Colon (tissue), 2 donors: ENCODE results near the gene RIOK2.
"Not testable (repeated sequence)": the region's sequence is repeated elsewhere in the genome, so short reads cannot be mapped to it uniquely, and the experiment has no call there.

Experiments used
- FAIRE-seq: peaks from 2 replicates; lab custom pipeline; 2012; peaks lifted over from hg19 to GRCh38; lab: Jason Lieb, UNC
- donor health status: control.
- donor health status: control.

The RIOK2 gene

GRCh38 chr5:97167435-97167834 is 15.6 kb downstream of the RIOK2 start:
- FAIRE-seq: no peak

- FAIRE-seq: peak; percentile 51
Observed at GRCh38 chr5:97165726-97166125, 17.3 kb downstream of the RIOK2 start.

GRCh38 chr5:97164846-97165245 is 18.2 kb downstream of the RIOK2 start:
- no peak for FAIRE-seq

GRCh38 chr5:97163790-97164285 is 19.2 kb downstream of the RIOK2 start:
- FAIRE-seq: no peak

- peak; percentile 79 for FAIRE-seq
Observed at GRCh38 chr5:97163360-97163764, 19.7 kb downstream of the RIOK2 start.

GRCh38 chr5:97162045-97162444 is 21.0 kb downstream of the RIOK2 start:
- FAIRE-seq: no peak

GRCh38 chr5:97157689-97158088 is 25.4 kb downstream of the RIOK2 start:
- FAIRE-seq: no peak

GRCh38 chr5:97151370-97151769 is 31.7 kb downstream of the RIOK2 start:
- no peak for FAIRE-seq

GRCh38 chr5:97150401-97150800 is 32.6 kb downstream of the RIOK2 start:
- no peak for FAIRE-seq

GRCh38 chr5:97149709-97150108 is 33.3 kb downstream of the RIOK2 start:
- no peak for FAIRE-seq

GRCh38 chr5:97148288-97148687 is 34.8 kb downstream of the RIOK2 start:
- FAIRE-seq: no peak

- FAIRE-seq: no peak
Observed at GRCh38 chr5:97143704-97144103, 39.3 kb downstream of the RIOK2 start.

- no peak for FAIRE-seq
Observed at GRCh38 chr5:97142521-97143254, 40.4 kb downstream of the RIOK2 start, which contains the start of gene LIX1. TSS of gene LIX1 (minus strand) at chr5:97142611. CDS start at chr5:97142576, 35 bp downstream.

- no peak for FAIRE-seq
Observed at GRCh38 chr5:97141539-97141938, 41.5 kb downstream of the RIOK2 start.

GRCh38 chr5:97141031-97141430 is 42.0 kb downstream of the RIOK2 start:
- FAIRE-seq: no peak

- not testable (repeated sequence) for FAIRE-seq
Observed at GRCh38 chr5:97140250-97140649, 42.8 kb downstream of the RIOK2 start.

GRCh38 chr5:97136475-97136874 is 46.6 kb downstream of the RIOK2 start:
- no peak for FAIRE-seq

GRCh38 chr5:97135868-97136267 is 47.2 kb downstream of the RIOK2 start:
- FAIRE-seq: no peak

GRCh38 chr5:97134634-97135033 is 48.4 kb downstream of the RIOK2 start:
- no peak for FAIRE-seq

GRCh38 chr5:97133101-97133500 is 49.9 kb downstream of the RIOK2 start:
- no peak for FAIRE-seq

GRCh38 chr5:97131921-97132320 is 51.1 kb downstream of the RIOK2 start:
- FAIRE-seq: no peak

- no peak for FAIRE-seq
Observed at GRCh38 chr5:97131139-97131710, 51.8 kb downstream of the RIOK2 start.

GRCh38 chr5:97127727-97128126 is 55.3 kb downstream of the RIOK2 start:
- no peak for FAIRE-seq
